Measurements from ENCODE around the gene SLC9C1.

GRCh38 chr3:112175037-112175436, 119.0 kb downstream of the SLC9C1 start:
- no peak for TF ChIP-seq POLR2AphosphoS5 (IDR thresholded peaks at IDR 0.05)
- no peak for TF ChIP-seq POLR2A (IDR thresholded peaks at IDR 0.05)
- TF ChIP-seq CTCF (IDR thresholded peaks at IDR 0.05): no peak

All from sigmoid colon (tissue), 4 donors.